ENCODE data around the gene VAV2.
A peak's percentile ranks its signal among the peaks of the same experiment; 100 is the strongest.

Gene VAV2, protein sequence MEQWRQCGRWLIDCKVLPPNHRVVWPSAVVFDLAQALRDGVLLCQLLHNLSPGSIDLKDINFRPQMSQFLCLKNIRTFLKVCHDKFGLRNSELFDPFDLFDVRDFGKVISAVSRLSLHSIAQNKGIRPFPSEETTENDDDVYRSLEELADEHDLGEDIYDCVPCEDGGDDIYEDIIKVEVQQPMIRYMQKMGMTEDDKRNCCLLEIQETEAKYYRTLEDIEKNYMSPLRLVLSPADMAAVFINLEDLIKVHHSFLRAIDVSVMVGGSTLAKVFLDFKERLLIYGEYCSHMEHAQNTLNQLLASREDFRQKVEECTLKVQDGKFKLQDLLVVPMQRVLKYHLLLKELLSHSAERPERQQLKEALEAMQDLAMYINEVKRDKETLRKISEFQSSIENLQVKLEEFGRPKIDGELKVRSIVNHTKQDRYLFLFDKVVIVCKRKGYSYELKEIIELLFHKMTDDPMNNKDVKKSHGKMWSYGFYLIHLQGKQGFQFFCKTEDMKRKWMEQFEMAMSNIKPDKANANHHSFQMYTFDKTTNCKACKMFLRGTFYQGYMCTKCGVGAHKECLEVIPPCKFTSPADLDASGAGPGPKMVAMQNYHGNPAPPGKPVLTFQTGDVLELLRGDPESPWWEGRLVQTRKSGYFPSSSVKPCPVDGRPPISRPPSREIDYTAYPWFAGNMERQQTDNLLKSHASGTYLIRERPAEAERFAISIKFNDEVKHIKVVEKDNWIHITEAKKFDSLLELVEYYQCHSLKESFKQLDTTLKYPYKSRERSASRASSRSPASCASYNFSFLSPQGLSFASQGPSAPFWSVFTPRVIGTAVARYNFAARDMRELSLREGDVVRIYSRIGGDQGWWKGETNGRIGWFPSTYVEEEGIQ

GRCh38 chr9:133991964-133992779 is at the start of gene VAV2:
TSS of gene VAV2 (minus strand) at chr9:133992324. CDS start at chr9:133992278, 46 bp downstream.
- peak; percentile 26 to 32 for DNase-seq (ENCODE audit: low read depth in 2 of 2)

GRCh38 chr9:134041649-134041962 is 49.5 kb upstream of the VAV2 start:
- no peak for DNase-seq (ENCODE audit: low read depth in 2 of 2)

DNA sequence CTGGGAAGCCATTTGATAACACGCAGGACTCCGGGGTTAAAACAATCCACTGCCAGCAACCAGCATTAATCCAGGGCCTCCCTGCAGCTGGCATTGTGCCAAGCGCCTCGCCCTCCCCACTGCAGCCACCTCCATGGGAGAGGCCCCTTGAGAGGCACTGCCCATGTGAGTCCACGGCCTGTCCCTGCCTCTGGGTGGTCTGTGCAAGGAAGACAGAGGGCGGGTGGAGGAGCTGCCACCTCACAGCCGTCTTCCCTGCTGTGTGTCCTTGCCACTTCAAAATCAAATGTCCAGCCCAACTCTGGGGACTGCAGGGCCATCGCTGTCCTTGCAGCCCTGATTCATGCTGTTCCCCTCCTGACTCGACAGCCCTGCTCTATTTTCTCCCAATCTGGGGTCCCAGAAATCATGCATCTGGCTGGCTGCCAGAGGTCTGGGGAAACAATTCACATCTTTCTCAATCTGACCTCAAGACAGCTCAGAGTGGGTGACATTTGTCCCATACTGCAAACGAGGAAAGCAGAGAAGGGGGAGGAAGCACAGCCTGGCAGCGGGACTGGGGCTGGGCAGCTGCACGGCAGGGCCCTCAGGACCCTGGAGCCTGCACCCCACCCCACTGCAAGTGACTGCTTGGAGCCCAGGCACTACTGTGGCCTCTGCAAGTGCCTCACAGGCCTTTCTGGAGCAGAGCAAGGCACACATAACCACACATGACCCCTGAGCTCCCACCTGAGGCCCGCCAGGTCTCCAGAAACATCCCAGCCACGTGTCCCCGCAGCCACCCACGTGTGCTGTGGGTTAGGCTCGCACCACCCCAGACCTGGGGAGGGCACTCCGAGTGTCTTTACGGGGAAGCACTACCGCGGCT is 48.9 kb upstream of the VAV2 start:
- no peak for DNase-seq (ENCODE audit: low read depth in 2 of 2)

- no peak for DNase-seq (ENCODE audit: low read depth in 2 of 2)
Observed at GRCh38 chr9:134040176-134040565, 48.0 kb upstream of the VAV2 start.

GRCh38 chr9:134039386-134040175 is 47.5 kb upstream of the VAV2 start:
- DNase-seq (ENCODE audit: low read depth in 2 of 2), result no peak

- no peak for DNase-seq (ENCODE audit: low read depth in 2 of 2)
Observed at GRCh38 chr9:134037641-134038040, 45.5 kb upstream of the VAV2 start.

- DNase-seq (ENCODE audit: low read depth in 2 of 2), result no peak
Observed at GRCh38 chr9:134036130-134036529, 44.0 kb upstream of the VAV2 start.

GRCh38 chr9:134035041-134036039 is 43.2 kb upstream of the VAV2 start:
- no peak for DNase-seq (ENCODE audit: low read depth in 2 of 2)

DNA sequence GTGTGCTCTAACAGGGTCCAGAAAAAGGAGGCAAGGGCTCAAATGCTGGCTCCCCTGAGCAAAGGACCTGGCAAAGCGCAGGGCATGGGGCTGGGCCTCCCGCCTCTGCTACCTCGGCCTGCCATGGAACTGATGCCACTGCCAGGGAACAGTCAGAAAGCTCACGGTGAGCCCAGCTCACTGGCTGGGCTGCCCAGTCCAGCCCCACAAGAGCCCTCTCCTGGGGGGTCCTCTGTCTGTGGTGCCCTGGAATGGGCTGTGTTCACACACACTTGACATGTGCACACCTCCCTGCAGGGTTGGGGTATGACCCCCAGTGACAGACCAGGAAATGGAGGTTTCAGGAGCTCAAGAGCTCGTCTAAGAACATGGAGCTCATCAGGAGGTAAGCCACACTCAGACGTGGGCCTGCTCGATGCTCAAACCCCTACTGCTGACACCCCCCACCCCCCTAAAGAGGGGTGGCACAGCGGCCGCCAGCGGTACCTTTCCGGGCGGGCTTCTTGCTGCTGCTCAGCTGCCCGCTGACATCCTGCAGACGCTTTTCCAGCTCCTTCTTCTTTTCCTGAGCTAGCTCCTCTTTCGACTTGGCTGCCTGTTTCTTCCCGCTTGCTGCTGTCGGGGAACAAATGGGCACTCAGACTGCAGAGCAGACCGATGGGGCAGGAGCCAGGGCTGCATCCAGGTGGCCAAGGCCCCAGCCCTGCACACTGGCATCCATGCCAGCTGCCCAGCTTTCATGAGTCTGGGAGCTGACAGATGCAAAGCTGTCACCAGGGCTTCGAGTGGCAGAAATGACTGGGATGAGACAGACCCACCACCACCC is 42.3 kb upstream of the VAV2 start:
- DNase-seq (ENCODE audit: low read depth in 2 of 2), result no peak

DNA sequence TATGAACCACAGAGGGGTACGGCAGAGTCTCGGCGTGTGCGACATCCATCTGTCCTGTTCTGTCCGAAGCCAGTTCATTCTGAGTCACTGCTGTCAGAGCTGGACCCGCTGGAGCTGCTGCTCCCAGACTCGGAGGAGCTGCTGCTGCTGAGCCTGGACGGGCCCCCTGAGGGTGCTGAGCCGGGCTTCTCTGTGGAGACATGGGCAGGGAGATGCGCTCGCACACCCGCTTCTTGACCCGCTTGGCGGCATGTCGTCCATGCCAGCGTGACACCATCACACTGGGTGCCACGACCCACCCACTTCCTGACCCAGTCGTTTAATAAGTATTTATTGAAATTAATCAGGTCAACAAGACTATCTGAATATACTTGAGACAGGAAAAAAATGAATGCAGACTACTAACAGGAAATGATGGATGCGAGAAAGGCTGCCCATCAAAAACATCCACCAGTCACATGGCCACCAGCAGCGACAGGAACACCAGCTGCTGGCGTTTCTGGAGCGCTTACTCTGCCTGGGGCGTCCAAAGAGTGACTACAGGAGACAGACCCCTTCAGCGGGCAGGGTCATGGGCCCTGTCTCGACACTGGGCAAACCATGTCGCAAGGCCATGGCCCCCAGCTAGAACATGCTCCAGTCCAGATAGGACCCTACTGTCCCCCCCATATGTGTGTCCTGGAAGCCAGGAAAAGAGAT is 41.5 kb upstream of the VAV2 start:
- no peak for DNase-seq (ENCODE audit: low read depth in 2 of 2)

DNA sequence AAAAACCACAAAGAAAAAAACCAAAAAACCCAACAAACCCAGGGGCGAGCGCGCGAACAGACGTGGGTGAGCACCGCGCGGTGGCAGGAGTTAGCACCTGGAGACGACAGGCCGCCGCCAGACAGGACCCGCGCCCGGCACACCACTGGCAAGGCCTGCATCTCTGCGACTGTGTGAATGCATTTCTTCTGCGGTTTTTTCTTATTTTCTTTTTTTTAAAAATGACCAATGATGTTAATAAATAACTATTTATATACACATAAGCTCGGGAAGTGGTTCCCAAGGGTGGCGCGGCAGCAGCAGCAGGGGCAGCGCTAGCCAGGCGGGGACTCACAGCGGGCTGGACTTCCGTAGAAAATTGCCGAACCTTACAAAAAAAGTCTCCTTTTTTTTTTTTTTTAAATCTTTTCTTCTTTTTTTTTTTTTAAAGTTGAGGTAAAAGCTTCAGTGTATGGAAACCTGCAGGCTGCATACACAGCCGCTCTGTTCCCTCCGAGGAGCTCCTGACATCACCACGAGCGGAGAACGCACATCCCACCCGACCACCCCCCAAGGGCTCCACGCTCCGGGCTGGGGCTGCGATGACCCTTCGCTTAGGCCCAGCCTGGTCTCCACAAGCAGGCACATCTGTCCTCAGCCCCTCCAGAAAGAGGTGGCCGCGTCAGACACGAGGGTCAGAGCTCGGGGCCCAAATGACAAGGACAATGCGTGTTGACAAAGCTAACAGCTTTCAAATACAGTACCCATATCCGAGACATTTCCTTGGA is 40.5 kb upstream of the VAV2 start:
- no peak for DNase-seq (ENCODE audit: low read depth in 2 of 2)

DNA sequence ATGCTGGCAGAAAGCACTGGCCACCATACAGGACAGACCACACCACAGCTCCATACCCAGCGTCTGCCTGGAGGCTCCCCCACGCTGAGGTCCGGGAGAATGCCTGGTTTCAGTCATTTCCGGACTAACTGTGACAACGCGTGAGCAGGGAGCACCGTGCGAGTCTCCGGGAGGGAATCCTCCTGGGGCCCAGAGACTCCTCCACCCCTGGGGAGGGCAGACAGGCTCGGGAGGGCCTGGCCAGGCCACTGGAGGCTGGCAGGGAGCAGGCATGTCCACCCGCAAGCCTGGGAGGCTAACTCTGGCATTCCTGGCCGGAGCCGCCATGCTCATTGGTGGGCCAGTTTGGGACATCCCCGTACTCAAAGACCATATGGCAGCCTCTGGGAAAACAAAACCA is 39.7 kb upstream of the VAV2 start:
- no peak for DNase-seq (ENCODE audit: low read depth in 2 of 2)

DNA sequence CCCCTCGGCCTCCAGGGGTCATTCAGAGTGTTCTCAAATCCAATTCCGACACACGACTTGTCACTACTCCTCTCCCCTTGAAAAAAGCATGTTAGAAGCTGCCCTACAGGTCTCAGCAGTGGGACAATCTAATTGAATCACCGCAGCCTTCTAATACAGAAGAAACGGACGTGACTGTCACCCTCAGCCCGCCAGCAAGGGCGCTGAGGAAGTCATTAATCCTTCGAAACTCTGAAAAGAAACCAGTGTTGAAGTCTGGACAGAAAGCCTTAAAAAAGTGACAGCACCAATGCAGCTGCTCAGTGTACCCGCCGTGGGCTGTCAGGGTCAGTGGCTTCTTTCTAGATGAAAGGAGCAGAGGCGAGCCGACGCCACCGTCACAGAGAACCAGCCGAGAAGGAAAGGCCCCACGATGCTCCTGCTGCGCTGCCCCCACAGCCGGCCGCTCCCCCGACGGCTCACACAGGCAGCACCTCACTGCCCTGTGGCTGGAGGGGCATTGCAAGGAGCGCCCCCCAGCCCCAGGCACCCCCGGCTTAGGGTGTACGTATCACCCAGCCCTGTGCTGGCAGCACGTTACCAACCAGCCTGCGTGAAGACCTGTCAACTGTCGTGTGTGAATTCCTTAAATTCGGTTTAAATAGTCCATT is 38.8 kb upstream of the VAV2 start:
- no peak for DNase-seq (ENCODE audit: low read depth in 2 of 2)

DNA sequence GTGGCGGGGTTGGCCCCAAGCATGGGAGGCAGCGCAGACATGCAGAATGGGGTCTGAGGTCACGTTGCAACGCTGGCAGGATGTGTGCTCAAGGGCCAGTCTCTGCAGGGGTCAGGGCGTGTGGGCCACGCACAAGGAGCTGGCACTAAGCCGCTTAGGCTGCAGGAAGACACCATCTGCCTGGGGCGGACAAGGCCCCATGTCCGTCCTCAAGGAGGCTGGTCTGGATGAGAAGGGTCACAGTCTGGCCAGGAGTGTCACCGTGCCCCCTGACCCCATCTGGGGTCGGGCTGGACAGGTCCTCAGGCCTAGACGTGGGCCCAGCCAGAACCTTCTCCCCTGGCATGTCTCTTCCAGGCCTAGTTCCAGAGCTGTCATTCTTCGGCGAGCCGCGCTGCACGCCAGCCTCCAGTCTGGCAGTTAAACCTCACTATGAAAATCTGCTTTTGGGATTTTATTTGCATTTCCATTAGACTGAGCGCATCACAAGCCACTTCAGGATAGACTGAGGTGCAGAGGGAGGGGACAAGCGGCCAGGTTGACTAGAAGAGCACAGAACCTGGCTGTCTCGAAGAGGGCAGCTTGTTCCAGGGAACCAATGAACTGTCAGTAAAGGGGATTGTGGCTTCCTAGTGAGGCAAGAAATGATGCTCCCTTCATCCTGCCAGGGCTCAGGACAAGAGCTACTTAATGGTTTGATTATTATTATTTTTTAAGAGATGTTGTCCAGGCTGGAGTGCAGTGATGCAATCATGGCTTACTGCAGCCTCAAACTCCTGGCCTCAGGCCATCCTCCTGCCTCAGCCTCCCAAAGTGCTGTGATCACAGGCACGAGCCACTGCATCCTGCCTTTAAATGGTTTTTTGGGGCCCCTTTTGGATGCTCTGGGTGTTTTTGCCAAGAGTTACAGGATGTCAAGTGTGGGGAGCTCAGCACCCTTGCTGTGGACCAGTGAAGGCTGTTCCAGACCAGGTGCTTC is 37.4 kb upstream of the VAV2 start:
- no peak for DNase-seq (ENCODE audit: low read depth in 2 of 2)

DNA sequence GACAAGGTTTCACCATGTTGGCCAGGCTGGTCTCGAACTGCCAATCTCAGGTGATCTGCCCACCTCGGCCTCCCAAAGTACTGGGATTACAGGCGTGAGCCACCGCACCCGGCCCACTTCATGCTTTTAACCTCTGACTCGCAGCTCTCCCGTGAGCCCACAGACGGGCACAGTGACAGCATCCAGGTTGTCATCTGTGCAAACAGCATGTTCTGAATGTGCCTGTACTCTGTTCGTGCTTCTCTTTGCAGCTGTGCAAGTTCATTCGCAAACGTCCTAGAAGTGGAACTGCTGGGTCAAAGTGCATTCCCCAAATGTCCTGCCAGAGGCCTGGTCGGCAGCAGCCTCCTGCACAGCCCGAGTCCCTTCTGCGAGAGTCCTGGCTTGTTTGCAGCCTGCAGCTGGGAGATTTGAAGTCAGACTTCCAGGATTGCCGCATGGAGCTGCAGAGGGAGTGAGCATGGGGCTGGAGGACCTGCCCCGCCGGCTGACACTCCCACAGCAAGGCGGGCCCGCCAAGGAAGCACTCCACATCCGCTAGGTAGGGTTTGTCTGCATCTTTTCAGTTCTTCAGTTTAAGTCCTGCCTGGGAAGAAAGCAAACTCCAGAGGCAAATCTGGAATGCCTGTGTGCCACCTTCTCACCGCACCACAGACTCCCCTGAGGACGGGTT is 36.6 kb upstream of the VAV2 start:
- DNase-seq (ENCODE audit: low read depth in 2 of 2), result no peak

All from stimulated activated CD8-positive, alpha-beta memory T cell treated with anti-CD3 and anti-CD28 coated beads, Interleukin-2, amount 100 ng/mL, for 48 hours (primary cell).